GM21786 (cell line): ENCODE data around the gene FNIP1.
"Not testable (repeated sequence)": the region's sequence is repeated elsewhere in the genome, so short reads cannot be mapped to it uniquely, and the experiment has no call there.

ENCODE experiments used
- ATAC-seq: cut with Tn5 transposase; IDR thresholded peaks from one replicate; pipeline ENCODE4 v1.9.1; 2021; ENCODE audit not compliant: unreplicated experiment

The FNIP1 gene

DNA sequence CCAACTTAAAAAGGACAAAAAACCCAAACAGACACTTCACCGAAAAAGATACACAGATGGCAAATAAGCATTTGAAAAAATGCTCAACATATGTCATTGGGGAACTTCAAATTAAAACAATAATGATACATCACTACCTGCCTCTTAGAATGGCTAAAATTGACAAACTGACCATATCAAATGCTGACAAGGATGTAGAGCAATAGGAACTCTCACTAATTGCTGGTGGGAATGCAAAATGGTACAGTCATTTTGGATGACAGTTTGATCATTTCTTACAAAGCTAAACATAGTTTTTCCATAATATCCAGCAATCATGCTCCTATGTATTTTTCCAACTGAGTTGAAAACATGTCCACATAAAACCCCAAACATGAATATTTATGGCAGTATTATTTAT, 102.9 kb downstream of the FNIP1 start:
- no peak for ATAC-seq

DNA sequence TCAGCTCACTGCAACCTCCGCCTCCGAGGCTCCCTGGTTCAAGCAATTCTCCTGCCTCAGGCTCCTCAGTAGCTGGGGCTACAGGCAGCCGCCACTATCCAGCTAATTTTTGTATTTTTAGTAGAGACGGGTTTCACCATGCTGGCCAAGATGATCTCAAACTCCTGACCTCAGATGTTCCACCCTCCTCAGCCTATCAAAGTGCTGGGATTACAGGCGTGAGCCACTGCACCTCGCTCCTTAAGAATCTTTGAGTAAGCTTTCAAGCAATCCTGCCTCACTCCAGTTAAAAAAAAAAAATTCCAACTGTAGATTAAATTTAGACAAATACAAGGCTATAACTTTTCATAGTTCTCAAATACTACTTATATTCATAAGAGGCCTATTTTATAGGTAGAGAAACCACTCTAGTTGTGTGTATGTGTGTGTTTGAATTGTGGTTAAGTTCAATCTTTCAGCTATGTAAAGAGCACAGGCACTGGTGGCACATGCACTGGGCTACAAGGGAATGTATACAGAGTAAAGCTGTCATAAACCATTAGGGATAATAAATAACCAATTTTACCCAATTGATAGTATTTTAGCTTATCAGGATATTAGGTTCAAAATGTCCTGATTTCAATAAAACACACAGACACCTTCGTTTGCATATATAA, 111.2 kb downstream of the FNIP1 start:
- no peak for ATAC-seq

DNA sequence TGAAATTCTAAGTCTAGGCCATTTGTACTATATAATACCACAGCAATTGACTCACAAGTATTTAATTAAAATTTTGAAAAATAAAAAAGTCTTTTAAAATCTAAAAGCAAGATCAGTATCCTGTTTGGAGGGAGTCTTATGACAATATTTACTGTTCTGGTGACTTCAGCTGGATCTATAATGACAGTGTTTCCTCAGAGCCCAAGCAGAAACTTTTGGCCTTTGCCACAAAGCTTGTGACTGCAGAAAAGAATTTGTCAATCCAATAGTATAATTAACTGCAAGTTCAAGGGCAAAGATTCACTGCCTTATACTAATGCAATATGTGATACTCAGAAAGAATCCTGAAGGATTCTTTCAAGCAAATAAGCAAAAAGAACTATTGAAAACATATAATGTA, 112.2 kb downstream of the FNIP1 start:
- no peak for ATAC-seq

DNA sequence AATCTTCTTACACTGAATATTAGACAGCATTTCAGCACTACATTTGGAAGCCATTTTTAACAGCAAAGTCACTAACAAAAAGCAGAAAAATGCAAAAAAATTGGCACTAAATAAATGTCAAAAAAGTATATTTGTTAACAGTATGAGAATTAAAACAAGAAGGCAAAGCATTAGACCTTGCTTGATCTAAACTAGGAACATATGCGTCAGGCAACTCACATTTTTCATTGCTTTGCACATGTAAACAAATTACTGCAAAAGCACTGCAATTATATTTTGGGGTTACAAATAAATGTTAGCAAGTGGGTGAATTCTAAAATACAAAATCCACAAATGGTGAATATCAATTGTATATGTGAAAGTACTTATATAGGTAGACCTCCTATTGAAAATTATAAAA, 112.8 kb downstream of the FNIP1 start:
- ATAC-seq = no peak

DNA sequence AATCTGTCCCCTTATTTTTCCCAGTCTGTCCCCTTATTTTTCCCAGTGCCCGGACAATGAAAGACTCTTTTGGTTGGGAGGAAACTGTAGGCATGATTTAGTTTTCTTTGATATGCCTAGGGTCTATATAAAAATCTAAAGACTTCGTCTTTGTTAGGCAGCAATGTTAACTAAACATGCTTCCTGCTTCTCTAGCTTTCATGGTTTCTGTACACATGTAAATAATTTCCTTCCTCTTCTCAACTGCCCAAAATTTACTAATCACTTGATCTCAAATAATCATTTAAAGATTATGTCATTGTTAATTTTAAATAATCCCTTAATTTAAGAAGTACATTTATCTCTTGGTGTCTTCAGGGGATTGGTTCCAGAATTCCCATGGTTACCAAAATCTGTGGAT, 114.0 kb downstream of the FNIP1 start:
- no peak for ATAC-seq

DNA sequence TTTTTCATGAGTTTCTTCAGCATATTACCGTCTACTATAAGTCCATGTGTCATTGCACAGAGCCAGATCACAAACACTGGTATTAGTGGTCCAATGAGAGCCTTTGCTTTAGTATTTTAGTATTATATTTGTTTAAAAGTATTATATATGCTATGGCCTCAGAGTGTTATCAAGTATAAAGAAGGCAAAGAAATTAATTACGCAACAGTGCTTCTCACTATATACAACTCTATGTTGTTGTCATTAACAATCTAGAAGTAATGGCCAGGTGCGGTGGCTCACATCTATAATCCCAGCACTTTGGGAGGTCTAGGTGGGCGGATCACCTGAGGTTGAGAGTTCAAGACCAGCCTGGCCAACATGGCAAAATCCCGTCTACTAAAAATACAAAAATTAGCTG, 114.6 kb downstream of the FNIP1 start:
- no peak for ATAC-seq

DNA sequence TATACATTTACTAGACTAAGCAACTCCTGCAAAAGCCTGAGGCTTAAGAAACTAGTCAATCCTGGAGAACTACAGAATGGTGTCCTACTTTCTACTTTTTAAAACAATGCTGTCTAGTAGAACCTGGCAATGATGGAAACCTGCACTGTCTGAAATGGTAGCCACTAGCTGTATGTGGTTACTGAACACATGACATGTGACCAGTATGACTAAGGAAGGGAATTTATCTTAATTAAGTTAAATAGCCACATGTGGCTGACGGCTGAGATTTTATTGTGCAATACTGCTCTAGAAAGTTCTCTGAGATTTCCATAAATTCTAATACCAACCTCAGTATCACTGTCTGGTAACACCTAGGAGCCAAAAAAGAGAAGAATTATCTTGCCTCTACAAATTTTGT, 116.9 kb downstream of the FNIP1 start:
- ATAC-seq = no peak

DNA sequence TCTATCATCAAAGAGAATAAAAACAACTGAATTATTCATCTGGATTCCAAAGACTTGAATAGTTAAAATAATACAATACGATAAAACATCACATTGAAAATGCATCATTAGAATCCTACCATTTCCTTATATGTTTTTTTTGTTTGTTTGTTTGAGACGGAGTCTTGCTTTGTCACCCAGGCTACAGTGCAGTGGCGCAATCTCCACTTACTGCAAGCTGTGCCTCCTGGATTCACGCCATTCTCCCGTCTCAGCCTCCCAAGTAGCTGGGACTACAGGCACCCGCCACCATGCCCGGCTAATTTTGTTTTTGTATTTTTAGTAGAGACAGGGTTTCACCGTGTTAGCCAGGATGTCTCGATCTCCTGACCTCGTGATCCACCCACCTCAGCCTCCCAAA, 118.5 kb downstream of the FNIP1 start:
- ATAC-seq = not testable (repeated sequence)

DNA sequence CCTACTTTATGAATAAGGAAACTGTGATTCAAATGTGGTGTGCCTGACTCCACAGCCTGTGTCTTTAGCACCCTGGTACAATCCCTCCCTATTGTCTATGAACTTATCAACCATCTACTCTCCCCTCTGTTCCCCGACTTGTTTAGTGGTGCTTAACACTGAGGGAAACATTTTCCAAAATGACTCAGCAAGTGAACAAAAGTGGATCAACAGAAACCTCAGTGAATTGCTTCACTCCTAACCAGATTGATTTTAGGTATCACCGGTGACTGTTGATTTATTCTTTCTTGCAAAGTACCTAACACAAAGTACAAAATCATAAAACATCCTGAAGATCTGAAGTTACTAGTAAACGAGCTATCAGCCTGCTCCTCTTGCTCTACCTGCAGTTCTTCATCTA, 119.7 kb downstream of the FNIP1 start:
- no peak for ATAC-seq

DNA sequence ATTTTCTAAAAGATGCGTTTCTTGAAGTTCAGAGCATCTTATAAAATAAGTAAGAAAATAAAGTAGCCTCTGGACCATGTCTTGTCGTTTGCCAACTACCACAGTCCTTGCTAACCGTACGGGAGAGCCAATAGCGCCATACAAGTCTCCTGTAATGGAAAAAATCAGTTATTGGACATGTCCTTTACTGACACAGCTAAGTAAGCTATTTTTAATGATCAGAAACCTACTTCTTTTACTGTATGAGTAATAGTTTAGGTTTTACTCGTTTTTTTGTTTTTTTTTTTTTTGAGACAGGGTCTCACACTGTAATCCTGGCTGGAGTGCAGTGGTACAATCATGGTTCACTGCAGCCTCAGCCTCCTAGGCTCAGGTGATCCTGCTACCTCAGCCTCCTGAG, 124.0 kb downstream of the FNIP1 start:
- ATAC-seq = peak; percentile 13

DNA sequence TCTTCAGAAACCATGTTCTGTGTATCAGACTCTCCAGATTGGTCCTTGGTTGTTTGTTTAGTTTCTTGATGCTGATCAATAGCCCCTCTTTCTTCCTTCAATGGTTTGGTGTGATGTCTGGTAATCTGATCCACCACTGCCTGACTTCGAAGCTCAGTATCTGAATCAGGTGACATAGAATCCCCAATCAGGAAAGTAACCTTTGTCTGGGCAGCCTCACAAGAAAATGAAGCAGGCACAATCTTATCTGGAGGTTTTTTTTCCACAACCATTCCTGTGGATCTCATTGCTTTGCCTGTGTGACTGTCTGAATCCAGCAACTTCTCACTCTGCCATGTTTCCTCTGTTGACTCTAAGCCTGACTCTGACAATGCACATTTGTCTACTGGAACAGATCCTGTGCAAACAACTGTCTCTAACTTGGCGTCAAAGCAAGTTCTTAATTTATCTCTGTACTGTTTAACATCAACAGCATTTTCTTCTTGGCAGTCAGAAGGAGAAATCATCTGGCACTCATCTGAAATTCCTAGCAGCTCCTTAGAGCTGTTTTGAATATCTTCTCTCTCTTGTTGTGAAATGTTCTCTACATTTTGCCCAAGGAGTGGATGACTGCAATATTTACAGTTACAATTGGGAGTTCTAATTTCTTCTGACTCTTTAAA, 124.7 kb downstream of the FNIP1 start:
- no peak for ATAC-seq

DNA sequence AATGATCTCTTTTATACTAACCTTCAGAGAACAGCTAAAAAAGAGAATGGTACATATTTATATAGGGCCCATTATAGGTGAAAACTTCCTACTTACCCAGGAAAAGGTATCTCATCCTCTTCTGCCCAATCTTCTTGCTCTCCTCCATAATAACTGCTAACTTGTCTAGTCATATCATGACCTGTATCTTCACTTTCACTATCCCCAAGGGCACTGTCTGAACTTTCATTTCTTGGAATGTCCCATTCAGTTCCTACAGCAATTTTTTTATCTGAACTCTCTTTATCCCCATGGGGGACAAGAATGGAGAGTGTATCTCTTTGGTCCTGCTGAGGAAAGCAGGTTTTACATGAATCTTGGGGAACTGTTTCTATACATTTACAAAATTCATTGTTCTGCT, 125.4 kb downstream of the FNIP1 start:
- ATAC-seq = peak; percentile 63

DNA sequence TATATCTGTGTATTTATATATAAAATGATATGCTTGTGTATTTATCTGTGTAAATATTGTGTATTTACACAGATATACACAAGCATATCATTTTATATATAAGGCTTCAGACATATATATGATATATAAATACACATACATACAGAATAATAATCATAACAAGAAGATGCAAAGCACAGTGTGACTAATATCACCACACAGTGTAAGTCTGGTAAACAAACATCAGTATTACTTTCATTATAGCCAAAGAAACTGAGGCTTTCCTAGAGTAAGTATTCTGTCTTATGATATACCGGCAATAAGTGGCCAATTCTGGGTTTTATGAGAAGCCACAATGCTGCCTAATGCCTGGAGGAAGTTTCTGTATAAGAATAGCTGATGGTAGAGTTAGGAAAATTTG, 131.9 kb downstream of the FNIP1 start:
- ATAC-seq = no peak

DNA sequence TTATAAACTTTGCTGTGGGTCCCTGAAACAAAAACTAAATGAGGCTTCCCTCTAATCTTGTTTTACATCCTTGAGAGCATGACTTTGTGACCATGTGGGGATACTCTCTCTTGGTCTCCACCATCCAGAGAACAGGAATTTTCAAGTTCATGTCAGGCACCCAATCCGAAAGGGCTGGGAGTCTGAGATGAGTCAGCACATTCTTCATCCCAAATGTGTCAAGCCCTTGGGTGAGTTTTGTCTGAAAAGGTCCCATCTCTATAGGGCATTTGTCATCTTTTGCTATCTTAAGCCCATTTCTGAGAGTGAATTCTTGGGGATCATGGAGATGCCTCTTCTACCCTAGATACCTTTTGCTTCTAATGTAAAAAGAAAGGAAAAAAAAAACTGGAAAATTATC, 134.9 kb downstream of the FNIP1 start:
- no peak for ATAC-seq

DNA sequence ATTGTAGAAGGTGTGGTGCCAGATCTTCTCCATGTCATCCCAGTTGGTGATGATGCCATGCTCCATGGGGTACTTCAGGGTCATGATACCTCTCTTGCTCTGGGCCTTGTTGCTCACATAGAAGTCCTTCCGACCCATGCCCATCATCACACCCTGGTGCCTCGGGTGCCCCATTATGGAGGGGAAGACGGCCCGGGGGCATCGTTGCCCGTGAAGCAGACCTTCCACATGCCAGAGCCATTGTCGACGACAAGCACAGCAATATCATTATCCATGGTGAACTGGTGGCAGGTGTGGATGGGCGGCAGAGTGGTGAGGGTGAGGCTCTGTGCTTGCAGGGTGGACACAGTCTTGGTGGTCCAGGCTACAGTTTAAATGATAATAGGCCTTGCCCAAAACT, 137.0 kb downstream of the FNIP1 start:
- no peak for ATAC-seq

DNA sequence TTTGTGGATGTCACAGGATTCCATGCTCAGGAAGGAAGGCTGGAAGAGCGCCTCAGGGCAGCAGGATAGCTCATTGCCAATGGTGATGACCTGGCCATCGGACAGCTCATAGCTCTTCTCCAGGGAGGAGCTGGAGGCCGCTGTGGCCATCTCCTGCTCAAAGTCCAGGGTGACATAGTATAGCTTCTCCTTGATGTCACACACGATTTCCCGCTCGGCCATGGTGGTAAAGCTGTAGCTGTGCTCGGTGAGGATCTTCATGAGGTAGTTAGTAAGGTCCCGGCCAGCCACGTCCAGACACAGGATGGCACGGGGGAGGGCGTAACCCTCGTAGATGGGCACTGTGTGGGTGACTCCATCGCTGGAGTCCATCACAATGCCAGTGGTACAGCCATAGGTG, 137.5 kb downstream of the FNIP1 start:
- no peak for ATAC-seq

DNA sequence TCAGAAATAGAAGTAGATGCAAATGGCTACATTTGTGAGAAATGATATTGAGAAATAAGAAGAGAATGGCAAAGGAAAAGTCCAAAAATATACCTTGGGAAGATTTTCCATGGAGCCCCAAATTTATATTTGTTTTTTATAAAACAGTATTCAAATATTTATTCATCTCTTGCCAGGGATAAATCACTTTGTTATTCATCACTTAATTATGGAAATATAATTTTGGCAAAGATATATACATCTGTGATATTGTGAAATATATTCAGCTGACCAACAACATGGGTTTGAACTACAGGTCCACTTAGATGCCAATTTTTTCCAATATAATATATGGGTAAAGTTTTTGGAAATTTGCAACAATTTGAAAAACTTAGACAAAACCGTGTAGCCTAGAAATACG, 142.0 kb downstream of the FNIP1 start:
- no peak for ATAC-seq

DNA sequence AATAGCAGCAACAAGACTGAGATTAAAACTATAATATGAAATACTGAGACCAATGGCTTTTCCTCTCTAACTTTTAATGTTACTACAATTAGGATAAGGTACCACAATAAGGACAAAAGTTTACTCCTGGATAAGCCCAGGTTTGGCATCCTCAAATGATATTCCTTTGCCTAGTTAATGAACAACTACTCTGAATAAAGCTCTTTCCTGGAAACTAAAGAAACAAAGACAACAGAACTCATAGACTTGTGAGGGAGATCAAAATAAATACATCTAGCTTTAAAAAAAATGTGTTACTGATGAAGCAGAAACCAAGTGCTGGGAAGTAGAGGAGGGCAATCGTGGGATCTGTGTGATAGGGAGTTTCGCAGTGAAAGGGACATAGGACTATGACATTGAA, 142.5 kb downstream of the FNIP1 start:
- ATAC-seq = no peak

DNA sequence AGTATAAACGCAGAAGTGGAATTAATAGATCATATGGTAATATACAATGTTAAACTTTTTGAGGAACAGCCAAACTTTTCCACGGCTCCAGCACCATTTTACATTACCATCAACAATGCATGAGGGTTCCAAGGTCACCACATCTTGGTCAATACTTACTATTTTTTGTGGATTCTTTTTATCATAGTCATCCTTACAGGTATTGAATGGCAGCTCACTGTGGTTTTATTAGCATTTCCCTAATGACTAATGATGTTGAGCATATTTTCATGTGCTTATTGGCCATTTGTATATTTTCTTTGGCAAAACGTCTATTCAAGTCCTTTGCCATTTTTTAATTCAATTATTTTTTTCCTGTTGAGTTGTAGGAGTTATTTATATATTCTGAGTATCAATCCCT, 147.7 kb downstream of the FNIP1 start:
- ATAC-seq = no peak

DNA sequence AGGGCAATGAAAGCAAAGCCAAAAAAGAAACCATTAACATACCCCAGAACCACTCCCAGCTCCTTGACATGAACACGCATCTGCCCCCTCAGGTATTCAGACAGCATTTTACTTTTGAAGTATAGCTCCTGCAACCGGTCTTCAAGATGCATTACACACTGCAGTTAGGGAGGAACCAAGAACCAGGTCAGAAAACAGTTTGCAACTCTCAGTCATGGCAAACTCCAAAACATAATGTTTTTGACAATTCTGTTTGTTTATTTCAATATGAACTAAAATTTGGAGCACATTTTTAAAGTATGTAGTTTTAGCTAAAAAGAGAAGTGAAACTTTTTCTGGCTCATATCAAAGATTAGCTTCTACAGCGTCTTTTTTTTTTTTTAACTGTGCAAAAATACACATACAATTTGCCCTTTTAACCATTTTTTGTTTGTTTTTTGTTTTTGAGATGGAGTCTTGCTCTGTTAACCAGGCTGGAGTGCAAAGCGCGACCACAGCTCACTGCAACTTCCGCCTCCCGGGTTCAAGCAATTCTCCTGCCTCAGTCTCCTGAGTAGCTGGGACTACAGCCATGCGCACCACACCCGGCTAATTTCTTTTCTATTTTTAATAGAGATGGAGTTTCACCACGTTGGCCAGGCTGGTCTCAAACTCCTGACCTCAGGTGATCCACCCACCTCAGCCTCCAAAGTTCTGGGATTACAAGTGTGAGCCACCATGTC, 149.6 kb downstream of the FNIP1 start:
- peak; percentile 70 for ATAC-seq

DNA sequence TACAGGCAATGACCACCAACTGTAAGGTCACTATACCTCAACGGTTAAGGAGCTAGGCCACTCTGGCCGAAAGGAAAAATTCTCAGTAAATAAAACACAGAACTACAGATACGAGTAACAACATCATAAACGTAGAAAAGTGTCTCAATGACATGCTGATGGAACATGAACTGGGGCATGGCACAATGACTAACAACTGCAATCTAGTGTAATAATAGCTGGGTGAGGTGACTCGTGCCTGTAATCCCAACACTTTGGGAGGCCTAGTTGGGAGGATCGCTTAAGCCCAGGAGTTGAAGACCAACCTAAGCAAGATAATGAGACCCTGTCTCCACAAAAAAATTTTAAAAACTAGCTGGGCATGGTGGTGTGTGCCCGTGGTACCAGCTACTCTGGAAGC, 152.0 kb downstream of the FNIP1 start:
- ATAC-seq = no peak

DNA sequence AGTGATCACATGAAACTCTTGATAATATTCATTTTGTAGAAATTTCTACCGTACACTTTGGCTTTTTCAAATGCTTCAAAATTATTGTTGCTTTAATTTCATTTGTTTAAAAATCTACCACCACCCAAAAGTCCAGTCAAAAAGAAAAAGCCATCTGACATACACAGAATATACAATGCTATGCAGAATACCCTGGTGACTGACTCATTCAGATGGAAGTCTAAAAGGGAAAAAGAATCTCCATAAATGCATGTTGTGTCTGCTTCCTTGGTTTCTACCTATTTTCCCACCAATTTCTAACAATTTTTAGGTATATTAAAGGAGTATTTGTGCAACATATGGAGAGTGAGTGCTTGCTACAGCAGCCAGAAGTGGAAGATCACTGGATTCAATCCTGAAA, 152.4 kb downstream of the FNIP1 start:
- no peak for ATAC-seq
